Astrocyte (in vitro differentiated cells and primary cell): ENCODE measurements around the gene SOX13. TPM values are rescaled to one million over a fixed set of nuclear protein-coding genes. Genes with fewer than 3 reads are reported as not detected.
"Not testable (repeated sequence)": the region's sequence is repeated elsewhere in the genome, so short reads cannot be mapped to it uniquely, and the experiment has no call there.

Experiments
- DNase-seq: peaks from one replicate; pipeline ENCODE4 v3.0.0-alpha.2; 2010; ENCODE audit warnings: low read depth
- FAIRE-seq: peaks from 2 replicates; lab custom pipeline; 2011; peaks lifted over from hg19 to GRCh38; lab: Jason Lieb, UNC
- H2AFZ ChIP-seq: 2 replicates; pipeline ENCODE4 v1.6.0; 2012; ENCODE audit warnings: low read depth, low read length, inconsistent platforms
- H3K27ac ChIP-seq: 2 replicates; pipeline ENCODE4 v1.5.1; 2011; ENCODE audit warnings: low read depth, low read length, inconsistent platforms
- H3K27me3 ChIP-seq: 2 replicates; pipeline ENCODE4 v1.6.0; 2011; ENCODE audit warnings: low read length, inconsistent platforms; ENCODE audit not compliant: insufficient read depth
- H3K36me3 ChIP-seq: 2 replicates; pipeline ENCODE4 v1.5.1; 2011; ENCODE audit warnings: low read length, inconsistent platforms; ENCODE audit not compliant: insufficient read depth
- H3K4me1 ChIP-seq: 2 replicates; pipeline ENCODE4 v1.5.1; 2011; ENCODE audit warnings: low read length, inconsistent platforms; ENCODE audit not compliant: insufficient read depth
- H3K4me2 ChIP-seq: 2 replicates; pipeline ENCODE4 v1.6.0; 2012; ENCODE audit warnings: low read length, inconsistent platforms
- H3K4me3 ChIP-seq: 2 replicates; pipeline ENCODE4 v1.5.1; 2011; ENCODE audit warnings: low read depth, mild to moderate bottlenecking, low read length, inconsistent platforms; ENCODE audit not compliant: insufficient read depth
- H3K79me2 ChIP-seq: 2 replicates; pipeline ENCODE4 v1.6.0; 2012; ENCODE audit warnings: mild to moderate bottlenecking, low read length, inconsistent platforms; ENCODE audit not compliant: insufficient read depth
- H3K9ac ChIP-seq: 2 replicates; pipeline ENCODE4 v1.6.0; 2012; ENCODE audit warnings: mild to moderate bottlenecking, low read length, inconsistent platforms
- H3K9me3 ChIP-seq: 2 replicates; pipeline ENCODE4 v1.5.1; 2012; ENCODE audit warnings: low read depth, mild to moderate bottlenecking, low read length, inconsistent platforms; ENCODE audit not compliant: insufficient read depth
- H4K20me1 ChIP-seq: 2 replicates; pipeline ENCODE4 v1.6.0; 2012; ENCODE audit warnings: low read length, inconsistent platforms; ENCODE audit not compliant: insufficient read depth
- H3K27ac Mint-ChIP-seq: one replicate; pipeline ENCODE4 v1.8.0; 2021; ENCODE audit warnings: mild to moderate bottlenecking, mixed read lengths; ENCODE audit not compliant: unreplicated experiment
- H3K27me3 Mint-ChIP-seq: one replicate; pipeline ENCODE4 v1.8.0; 2021; ENCODE audit warnings: low read depth, mixed read lengths; ENCODE audit not compliant: unreplicated experiment
- H3K36me3 Mint-ChIP-seq: one replicate; pipeline ENCODE4 v1.8.0; 2021; ENCODE audit warnings: low read depth, mixed read lengths; ENCODE audit not compliant: unreplicated experiment
- H3K4me1 Mint-ChIP-seq: one replicate; pipeline ENCODE4 v1.8.0; 2021; ENCODE audit warnings: low read depth, mixed read lengths; ENCODE audit not compliant: unreplicated experiment
- H3K4me3 Mint-ChIP-seq: one replicate; pipeline ENCODE4 v1.8.0; 2021; ENCODE audit warnings: mild to moderate bottlenecking, moderate library complexity, mixed read lengths; ENCODE audit not compliant: unreplicated experiment
- H3K9me3 Mint-ChIP-seq: one replicate; pipeline ENCODE4 v1.8.0; 2021; ENCODE audit warnings: mild to moderate bottlenecking, mixed read lengths; ENCODE audit not compliant: unreplicated experiment
- CTCF ChIP-seq: IDR thresholded peaks from 2 replicates; pipeline ENCODE4 v1.5.1; 2011; ENCODE audit warnings: low read depth, mild to moderate bottlenecking, inconsistent platforms, low read length, moderate library complexity; ENCODE audit not compliant: insufficient read depth
- EZH2 ChIP-seq: IDR thresholded peaks from 2 replicates; pipeline ENCODE4 v1.6.1; 2012; ENCODE audit warnings: mild to moderate bottlenecking, low read length, inconsistent platforms; ENCODE audit not compliant: insufficient read depth
- total RNA-seq: library from RNA; stranded (reverse); gene quantifications from 2 replicates; pipeline ENCODE4 v1.2.1, GENCODE V29; 2021

The SOX13 gene
- total RNA-seq, 1 donor from 2014 or later, result 12.4 TPM

DNA sequence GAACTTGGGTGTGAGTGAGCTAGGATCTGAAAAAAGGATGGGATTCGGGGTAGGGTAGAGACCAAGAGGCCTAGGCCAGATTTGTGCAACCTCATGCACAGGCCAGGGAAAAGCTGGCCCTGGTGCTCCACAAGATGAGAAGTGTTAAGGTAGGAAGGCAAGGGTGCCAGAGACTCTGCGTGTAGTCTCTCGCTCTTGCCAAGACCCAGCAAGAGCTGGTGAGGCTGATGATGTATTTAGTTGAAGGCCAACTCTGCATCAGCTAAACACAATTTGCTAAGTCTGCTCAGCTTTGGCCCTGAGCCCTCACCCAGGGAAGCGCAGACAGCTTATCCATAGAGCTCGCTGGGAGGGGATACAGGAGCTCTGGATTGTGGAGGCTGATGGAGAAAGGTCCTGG is 26.6 kb upstream of the SOX13 start:
- Histone ChIP-seq H3K36me3 (no peaks in the 10 kb centered on the region), H2AFZ (no peak overlapping the region), H3K79me2 (no peaks in the 10 kb centered on the region), H3K4me3 (no peak overlapping the region), H3K9me3 (no peaks in the 10 kb centered on the region), H3K27me3 (no peaks in the 10 kb centered on the region), H4K20me1 (no peaks in the 10 kb centered on the region), H3K4me1 (peaks cover 5% of the 10 kb centered on the region), H3K9ac (no peak overlapping the region), H3K4me2 (no peak overlapping the region), H3K27ac (no peak overlapping the region)
- FAIRE-seq (no peak), DNase-seq (no peak)
- Mint-ChIP-seq H3K4me3 (no peak overlapping the region), H3K27me3 (peaks cover 29% of the 10 kb centered on the region), H3K27ac (no peak overlapping the region), H3K9me3 (no peaks in the 10 kb centered on the region), H3K4me1 (no peaks in the 10 kb centered on the region), H3K36me3 (no peaks in the 10 kb centered on the region)
- no peak for TF ChIP-seq CTCF
- no peak for TF ChIP-seq EZH2

DNA sequence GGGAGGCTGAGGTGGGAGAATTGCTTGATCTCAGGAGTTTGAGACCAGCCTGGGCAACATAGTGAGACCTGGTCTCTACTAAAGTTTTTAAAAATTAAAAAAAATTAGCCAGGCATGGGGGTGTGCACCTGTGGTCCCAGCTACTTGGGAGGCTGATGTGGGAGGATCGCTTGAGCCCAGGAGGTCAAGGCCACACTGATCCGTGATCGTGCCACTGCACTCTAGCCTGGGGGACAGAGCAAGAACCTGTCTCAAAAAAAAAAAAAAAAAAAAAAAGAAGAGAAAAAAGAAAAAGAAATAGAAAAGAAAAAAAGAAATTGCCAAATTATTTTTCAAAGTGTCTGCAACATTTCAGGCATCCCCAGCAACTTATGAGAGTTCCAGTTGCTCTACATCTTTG is 24.1 kb upstream of the SOX13 start:
- FAIRE-seq, H3K36me3 ChIP-seq, H3K27me3 ChIP-seq, H3K4me1 ChIP-seq, H3K27ac Mint-ChIP-seq, H3K4me3 ChIP-seq, H3K79me2 ChIP-seq, H3K4me1 Mint-ChIP-seq, DNase-seq, H3K27ac ChIP-seq, H3K4me2 ChIP-seq, H4K20me1 ChIP-seq, H3K9me3 Mint-ChIP-seq, H2AFZ ChIP-seq, H3K36me3 Mint-ChIP-seq, H3K9ac ChIP-seq, H3K4me3 Mint-ChIP-seq, H3K9me3 ChIP-seq: not testable (repeated sequence)
- peaks cover 24% of the 10 kb centered on the region for H3K27me3 Mint-ChIP-seq

DNA sequence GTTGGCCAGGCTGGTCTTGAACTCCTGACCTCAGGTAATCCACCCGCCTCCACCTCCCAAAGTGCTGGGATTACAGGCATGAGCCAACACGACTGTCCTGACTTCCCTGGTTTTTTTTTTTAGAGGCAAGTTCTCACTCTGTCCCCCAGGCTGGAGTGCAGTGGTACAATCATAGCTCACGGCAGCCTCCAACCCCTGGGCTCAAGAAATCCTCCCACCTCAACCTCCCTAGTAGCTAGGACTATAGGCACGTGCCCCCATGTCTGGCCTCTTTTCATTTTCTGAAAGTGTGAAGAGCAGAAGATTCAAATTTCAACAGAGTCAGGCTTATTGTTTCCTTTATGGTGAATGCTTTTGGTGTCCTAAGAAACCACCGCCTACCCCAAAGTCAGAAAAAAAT is 21.7 kb upstream of the SOX13 start:
- no peaks in the 10 kb centered on the region for H3K4me1 ChIP-seq
- TF ChIP-seq CTCF (no peak), EZH2 (no peak)
- H3K4me3 ChIP-seq, result no peak overlapping the region
- H4K20me1 ChIP-seq, result no peaks in the 10 kb centered on the region
- Mint-ChIP-seq H3K4me3 (no peak overlapping the region), H3K4me1 (no peaks in the 10 kb centered on the region), H3K9me3 (no peaks in the 10 kb centered on the region), H3K36me3 (no peaks in the 10 kb centered on the region), H3K27ac (no peak overlapping the region), H3K27me3 (peaks cover 4% of the 10 kb centered on the region)
- H3K79me2 ChIP-seq, result no peaks in the 10 kb centered on the region
- H3K27ac ChIP-seq, result no peak overlapping the region
- FAIRE-seq (no peak), DNase-seq (no peak)
- no peaks in the 10 kb centered on the region for H3K9me3 ChIP-seq
- no peak overlapping the region for H3K4me2 ChIP-seq
- no peaks in the 10 kb centered on the region for H3K27me3 ChIP-seq
- no peaks in the 10 kb centered on the region for H3K36me3 ChIP-seq
- no peak overlapping the region for H2AFZ ChIP-seq
- H3K9ac ChIP-seq, result no peak overlapping the region
